A673 (cell line): Measurements from ENCODE around the gene SLC26A1.

Experiments
- EZH2 ChIP-seq: fragments of 200-600 bp; sonication (generic); IDR thresholded peaks from 2 replicates; pipeline ENCODE4 v1.6.1; 2017; ENCODE audit warnings: borderline replicate concordance, low read depth, mild to moderate bottlenecking, mixed read lengths, antibody characterized with exemption, low read length; ENCODE audit not compliant: poor library complexity, severe bottlenecking
- TF ChIP-seq, protein P1 (sequence below): fragments of 300-800, 200-600 bp; sonication (generic); conservative IDR thresholded peaks from 2 replicates; pipeline ENCODE4 v1.5.1; 2017; ENCODE audit warnings: low read depth, mild to moderate bottlenecking, antibody characterized with exemption, low read length, moderate library complexity, mixed read lengths

DNA sequence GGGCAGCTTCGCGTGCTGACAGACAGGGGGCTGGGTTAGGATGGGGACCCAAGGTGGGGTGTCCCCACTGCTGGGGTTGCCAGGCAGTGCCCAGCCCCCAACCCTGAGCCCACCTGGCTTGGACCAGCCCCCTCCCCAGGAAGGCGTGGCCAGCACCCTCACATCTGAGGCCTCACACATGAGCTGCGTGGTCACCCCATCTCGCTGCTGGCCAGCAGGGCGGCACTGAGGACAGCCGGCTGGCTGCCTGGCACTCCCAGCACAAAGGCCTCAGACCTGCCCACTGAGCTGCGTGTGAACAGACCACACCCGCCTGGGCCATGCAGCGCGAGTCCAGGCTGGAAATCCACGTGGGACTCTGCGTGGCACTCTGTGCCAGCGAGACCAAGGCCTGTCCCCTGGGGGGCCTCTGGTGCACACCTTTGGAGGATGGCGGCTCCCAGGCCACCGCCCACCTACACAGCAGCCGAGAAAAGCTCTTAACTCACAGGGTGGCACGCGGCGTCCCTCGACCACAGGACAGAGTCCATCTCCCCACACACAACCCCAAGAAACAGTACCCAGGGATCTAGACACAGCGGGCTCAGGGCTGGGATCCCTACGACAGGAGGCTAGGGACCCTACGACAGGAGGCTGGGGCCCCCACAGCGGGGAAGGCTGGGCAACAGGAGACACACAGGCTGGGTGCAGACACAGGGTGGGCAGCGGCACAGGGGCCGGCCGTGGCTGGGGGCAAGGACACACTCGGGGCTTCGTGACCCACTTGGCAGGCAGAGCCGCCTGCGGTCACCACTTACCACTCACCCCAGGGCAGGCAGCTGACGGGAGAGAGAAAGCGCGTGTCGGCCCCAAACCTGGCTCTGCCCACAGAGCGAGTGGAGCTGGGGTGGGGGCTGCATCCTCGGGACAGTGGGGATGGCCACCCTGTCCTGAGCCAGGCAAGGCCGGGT is 29.7 kb downstream of the SLC26A1 start:
- TF ChIP-seq, protein P1, sequence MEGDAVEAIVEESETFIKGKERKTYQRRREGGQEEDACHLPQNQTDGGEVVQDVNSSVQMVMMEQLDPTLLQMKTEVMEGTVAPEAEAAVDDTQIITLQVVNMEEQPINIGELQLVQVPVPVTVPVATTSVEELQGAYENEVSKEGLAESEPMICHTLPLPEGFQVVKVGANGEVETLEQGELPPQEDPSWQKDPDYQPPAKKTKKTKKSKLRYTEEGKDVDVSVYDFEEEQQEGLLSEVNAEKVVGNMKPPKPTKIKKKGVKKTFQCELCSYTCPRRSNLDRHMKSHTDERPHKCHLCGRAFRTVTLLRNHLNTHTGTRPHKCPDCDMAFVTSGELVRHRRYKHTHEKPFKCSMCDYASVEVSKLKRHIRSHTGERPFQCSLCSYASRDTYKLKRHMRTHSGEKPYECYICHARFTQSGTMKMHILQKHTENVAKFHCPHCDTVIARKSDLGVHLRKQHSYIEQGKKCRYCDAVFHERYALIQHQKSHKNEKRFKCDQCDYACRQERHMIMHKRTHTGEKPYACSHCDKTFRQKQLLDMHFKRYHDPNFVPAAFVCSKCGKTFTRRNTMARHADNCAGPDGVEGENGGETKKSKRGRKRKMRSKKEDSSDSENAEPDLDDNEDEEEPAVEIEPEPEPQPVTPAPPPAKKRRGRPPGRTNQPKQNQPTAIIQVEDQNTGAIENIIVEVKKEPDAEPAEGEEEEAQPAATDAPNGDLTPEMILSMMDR: no peak
- TF ChIP-seq EZH2: no peak
